Activated CD4-positive, CD25-positive, alpha-beta regulatory T cell treated with anti-CD3 and anti-CD28 coated beads, Interleukin-2, amount 50 U/mL, for 72 hours (primary cell): ENCODE measurements around the gene CAMKMT.

Experiments
- DNase-seq: peaks from one replicate; pipeline ENCODE4 v3.0.0; 2021

The CAMKMT gene

GRCh38 chr2:44810892-44811530 is 449.3 kb downstream of the CAMKMT start:
- no peak for DNase-seq

GRCh38 chr2:44813165-44813564 is 451.4 kb downstream of the CAMKMT start:
- DNase-seq, result no peak

GRCh38 chr2:44813658-44814057 is 451.9 kb downstream of the CAMKMT start:
- no peak for DNase-seq

DNA sequence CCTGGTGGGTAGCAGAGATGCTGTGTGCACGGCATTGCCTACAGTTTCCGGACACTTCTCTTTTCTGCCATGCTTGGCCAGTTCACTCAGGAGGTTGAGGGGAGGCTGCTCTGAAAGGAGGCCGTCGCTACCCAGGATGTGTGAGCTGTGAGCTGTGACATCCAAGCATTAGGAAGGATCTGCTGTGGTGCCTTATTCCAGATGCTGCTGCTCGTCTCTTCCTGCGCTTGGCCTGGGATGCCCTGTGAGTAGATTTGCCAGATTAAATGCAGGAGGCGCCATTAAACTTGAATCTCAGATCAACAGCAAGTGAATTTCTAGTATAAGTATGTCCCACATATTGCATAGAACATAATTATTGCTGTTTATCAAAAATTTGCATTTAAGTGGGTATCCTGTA is 455.5 kb downstream of the CAMKMT start:
- no peak for DNase-seq

DNA sequence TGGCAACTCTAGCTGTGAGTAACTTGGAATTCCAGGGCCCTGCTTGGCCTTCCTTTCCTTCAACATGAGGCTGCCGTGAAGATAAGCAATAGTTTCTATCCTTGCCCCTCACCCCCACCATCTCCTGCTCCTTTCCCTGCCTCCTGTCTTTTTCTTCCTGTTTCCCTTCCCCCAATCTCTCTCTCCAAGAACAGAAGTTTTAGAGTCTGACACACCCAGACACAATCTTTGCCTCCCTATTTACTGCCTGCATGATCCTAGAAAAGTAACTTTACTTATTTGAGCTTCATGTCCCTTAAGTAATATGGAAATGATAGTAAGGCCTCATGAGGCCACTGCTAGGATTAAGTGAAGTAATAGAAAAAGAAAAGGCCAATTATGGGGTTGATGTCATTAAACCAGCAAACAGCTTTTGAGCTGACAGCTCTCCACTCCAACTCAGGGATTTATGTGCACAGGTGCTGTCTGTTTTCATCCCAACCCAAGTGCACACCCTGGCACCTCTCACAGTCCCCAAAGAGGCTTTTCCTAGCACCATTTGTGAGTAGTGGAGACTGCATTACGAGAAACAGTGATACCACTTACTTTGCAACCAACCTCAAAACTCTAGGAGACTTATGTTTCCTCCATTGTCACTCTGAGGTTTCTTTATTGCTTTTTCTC is 456.1 kb downstream of the CAMKMT start:
- DNase-seq, result no peak

GRCh38 chr2:44819061-44819460 is 457.3 kb downstream of the CAMKMT start:
- no peak for DNase-seq

GRCh38 chr2:44821500-44821899 is 459.8 kb downstream of the CAMKMT start:
- no peak for DNase-seq

GRCh38 chr2:44822174-44822573 is 460.4 kb downstream of the CAMKMT start:
- DNase-seq, result no peak
